Hematopoietic multipotent progenitor cell (in vitro differentiated cells): ENCODE measurements around the gene LCLAT1. TPM values are rescaled to one million over a fixed set of nuclear protein-coding genes. Genes with fewer than 3 reads are reported as not detected.

ENCODE experiments used
- DNase-seq, 3 donors: peaks; one replicate each; pipeline ENCODE4 v3.0.0-alpha.2; 2011 to 2015; ENCODE audit warnings: low read depth in 2 of 3, low spot score in 2 of 3
- total RNA-seq: library from RNA; depleted of rRNA; stranded (reverse); fragments of >200 nt; gene quantifications from one replicate; pipeline ENCODE4 v1.2.3, GENCODE V29; 2012

Gene LCLAT1
- total RNA-seq, 1 donor: 11.6 TPM

DNA sequence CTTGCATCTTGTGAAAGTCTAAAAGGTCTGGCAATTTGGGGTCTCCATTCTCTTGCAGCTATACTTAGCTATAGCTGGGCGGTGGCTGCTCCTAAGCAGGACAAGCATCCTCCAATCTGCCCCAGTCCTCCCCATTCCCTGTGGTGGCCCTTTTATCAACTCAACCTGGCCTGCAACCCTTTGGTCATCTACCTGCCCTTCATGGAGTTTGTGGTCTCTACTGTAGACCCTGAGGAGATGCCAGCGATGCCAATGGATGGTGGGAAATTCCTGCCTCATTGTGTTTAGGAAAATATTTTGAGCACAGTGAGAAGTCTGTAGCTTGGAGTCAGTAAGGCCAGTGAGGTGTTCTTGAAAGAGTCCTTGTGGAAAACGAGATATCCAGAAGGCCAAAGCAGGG, 216.8 kb downstream of the LCLAT1 start:
- no peak for DNase-seq

DNA sequence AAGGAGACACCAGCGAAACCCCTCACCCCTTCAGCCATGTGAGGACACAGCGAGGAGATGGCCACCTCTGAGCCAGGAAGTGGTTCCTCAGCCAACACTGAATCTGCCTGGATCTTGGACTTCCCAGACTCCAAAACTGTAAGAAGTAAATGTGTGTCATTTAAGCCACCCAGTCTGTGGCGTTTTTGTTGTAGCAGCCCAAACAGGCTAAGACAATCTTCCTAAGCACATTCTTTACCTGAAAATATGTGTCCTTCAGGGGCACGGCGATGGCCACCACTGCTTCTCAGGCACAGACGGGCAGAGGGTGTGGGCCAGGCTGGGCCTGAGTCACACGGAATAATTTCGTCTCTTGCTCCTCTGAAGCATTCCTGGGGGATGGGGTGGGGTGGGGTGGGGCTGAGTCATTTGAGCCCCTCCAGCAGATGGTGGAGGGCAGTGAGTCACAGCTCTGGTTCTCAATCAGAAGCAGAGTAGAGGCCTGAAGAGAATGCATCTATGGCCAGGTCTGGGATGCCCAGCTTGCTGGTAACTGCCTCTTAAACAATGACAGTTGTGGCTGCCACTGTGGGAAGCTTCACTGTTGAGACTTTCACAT, 217.8 kb downstream of the LCLAT1 start:
- no peak for DNase-seq

DNA sequence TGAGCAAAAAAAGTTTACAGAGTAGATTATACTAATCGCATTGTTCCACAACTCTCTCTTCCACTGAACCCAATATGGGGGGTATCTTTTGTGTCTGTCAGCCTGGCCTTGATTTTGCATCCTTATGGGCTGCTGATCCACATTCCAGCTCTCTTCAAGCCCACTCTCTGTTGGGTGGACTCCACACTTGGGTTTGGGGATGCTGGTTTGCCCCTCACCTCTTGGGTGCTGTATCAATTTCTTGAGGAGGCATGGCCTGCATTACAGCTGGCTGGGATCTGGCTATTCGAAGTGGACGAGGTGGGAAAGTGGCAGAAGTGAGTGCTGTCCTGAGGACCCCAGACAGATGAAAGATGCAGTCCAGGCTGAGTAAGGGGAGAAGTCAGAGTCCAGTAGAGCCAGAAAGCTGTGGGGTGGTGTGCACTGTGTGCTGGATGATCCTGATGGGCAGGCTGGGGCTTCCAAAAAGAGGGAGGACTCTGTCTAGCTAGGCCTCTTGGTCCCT, 218.8 kb downstream of the LCLAT1 start:
- DNase-seq: no peak

DNA sequence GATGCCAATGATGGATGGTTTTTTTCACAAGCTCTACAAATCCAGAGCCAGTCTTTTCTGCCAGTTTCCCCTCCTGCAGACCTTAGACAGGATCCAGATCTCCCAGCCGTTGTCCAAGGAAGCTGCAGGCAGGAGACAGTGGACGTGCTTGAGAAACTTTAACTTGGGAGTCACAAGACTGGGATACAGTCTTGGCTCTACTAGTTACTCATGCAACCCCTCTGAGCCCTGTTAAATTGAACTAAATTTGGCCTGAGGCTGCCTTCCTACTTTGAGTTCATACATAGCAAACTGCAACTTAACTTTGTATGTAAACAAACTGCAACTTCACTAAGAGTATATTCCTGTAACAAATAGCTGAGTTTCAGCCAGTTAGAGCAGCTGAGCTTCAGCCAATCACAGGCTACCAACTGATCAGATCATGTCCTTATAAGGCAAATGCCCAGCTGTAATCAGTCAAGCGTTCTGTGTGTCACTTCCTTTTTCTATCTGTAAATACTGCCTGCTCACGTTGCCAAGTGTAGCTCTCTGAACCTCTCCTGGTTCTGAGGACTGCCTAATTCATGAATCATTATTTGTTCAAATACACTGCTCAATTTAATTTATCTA, 219.3 kb downstream of the LCLAT1 start:
- DNase-seq: no peak

DNA sequence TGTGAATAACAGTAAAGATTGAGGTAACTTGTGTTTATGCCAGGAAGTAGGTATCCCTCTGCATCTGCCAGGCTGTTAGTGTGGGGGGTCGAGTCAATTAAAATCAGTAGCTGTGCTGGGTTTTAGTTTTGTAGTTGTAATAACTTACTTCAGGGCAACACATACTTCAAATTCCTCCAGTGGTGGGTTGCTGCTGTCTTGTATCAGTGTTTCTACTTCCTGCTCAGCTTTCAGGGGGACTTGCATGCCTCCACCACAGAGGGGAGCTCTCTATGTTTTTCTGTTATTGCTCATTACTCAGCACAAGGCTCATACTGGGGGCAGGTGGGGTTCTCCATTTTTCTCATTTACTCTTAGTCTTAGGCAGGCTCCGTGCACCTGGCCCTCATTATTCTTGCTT, 223.4 kb downstream of the LCLAT1 start:
- no peak for DNase-seq

DNA sequence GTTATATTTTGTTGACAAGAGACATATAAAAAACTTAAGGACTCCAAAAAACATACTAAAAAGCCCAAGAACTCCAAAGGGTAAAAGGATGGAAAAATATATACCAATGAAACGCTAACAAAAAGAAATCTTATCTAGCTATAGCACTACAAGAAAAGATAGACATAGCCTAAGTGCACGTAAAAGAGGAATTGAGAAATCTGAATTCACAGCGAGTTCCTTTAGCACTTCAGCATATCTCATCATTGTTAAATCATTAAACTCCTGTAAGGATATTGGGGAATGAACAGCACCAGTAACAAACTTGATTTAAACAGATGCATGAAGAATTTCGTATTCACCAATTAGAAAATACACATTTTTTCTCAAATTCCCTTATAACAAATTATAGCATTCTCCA, 226.1 kb downstream of the LCLAT1 start:
- DNase-seq: no peak

DNA sequence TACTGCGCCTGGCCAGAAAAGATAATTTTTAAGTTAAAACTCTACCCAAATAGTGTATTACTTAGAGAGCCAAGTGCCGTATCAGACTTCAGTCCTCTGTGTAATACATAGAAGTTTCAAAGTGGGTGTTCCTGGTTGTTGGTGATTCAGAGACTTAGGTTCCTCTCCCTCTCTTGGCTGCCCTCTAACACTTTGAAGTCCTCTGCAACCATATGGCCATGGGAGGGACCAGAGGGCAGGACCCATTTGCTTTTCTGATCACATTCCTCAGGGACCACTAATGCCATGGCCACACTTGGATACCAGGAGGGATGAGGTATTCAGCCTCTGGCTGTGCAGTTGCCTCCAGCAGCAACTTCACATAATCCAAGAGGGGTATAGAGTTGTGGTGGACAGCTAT, 228.7 kb downstream of the LCLAT1 start:
- DNase-seq: no peak

DNA sequence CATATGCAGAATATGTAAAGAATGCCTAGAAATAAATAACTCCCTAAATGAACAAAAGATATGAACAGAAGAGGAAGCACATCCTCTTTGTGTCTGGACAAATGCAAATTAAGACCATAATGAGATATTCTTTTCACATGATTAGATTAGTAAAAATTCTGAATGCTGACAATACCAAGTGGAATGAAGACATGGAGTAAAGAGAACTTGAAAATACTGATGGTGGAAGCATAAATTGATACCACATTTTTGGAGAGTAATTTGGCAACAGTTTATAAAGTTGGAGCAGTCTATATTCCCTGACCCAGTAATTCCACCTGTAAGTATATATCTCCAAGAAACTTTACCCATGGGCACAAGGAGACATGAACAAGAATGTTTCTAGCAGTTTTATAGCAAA, 230.2 kb downstream of the LCLAT1 start:
- DNase-seq: no peak

DNA sequence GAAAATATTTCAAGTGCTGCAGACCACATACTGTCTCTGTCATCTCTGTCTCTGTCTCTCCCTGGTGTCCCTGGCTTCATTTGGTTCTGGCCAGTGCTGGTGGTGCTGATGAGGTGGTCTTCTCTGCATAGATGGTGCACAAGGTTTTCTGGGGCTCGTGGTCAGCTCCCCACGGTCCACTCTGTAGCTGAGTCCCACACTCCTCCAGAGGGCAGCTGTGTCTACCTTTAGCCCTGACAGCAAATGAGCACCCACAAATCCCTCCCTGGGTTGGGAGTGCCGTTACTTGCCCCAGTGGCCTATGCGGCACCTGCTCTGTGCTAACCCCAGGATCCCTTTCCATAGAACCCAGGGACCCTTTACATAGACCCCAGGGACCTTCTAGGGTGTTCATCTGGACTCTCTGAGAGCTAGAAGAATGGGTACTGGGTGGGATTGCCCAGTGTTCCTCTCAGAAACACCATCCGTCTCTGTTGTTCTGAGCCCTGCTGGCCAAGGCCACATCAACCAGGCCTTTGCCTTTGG, 230.9 kb downstream of the LCLAT1 start:
- DNase-seq: no peak

DNA sequence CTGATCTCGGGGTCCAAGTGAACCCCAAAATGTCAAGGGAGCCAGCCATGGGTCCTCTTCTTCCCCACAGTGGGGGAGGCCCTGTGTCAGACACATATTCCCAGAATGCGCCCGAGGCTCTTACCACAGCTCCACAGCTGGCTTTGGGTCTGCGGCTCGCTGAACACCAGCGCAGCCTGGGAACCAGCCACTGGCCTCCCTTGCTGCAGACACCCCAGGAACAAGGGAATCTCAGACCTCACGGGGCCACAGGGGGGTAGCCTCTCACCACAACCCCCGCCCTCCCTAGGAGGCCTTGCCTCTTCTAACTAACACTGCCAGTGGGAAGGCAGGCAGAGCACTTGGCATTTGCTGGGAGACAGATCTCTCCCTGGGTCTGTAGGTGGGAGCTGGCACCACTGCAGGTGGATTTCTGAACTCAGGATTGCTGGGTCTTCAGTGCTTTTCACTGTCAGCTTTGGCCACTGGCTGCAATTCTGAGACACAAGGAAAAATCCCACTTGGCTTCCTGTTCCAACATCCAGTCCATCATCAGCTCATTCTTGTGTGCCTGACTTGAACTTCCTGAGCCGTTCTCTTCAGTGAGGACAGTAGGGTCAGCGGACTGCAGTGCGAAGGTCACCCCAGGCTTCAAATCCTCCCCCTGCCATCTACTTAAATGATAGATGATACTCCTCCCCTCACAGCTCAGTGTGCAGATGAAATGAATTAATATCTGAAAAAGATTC, 231.5 kb downstream of the LCLAT1 start:
- DNase-seq: no peak

DNA sequence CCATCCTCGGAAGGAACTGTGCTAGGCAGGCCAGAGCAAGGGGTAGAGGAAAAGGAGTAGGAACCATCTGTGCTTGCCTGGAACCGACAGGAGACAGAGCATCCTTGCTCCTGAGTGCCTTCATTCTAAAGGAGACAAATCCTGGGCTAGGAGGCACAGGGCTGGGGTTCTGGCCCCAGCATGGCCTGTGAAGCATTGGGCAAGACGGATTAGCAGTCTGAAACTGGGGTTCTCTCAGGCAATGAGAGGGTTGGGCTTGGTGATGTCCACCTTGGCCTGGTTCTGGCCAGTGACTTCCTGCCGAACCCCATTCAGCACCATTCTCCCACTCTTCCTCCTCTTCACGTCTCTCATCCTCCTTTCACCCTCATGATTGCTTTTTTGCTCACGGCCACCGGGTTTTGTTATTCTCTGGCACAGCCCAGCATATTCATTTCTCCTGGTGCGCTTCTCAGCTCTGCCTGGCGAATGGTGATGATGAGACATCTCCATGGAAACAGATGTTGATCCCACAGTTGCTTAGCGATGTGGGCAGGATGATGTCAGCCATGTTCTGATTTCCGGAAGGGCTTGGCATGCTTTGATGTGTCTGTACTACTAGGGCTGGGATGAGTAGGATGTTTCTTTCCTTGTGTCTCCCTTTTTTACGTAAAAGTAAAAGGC, 232.5 kb downstream of the LCLAT1 start:
- DNase-seq: no peak

DNA sequence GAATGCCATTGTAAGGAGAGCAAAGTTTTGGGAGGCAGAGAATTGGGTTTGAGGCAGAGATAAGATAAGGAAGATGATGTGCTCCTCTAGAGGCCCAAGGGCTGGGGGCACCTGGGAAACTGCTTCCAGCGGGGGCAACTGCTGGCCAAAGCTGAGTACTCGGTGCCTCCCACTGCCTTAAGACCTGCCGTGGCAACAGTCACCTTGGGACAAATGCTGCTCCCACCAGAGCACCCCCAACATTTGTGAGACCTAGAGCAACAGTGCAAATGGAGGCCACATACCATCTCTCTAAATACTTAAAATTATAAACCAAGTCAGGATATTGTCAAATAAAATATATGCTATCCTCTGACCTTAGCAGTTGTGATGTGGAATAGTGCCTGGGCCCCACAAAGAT, 233.1 kb downstream of the LCLAT1 start:
- no peak for DNase-seq

DNA sequence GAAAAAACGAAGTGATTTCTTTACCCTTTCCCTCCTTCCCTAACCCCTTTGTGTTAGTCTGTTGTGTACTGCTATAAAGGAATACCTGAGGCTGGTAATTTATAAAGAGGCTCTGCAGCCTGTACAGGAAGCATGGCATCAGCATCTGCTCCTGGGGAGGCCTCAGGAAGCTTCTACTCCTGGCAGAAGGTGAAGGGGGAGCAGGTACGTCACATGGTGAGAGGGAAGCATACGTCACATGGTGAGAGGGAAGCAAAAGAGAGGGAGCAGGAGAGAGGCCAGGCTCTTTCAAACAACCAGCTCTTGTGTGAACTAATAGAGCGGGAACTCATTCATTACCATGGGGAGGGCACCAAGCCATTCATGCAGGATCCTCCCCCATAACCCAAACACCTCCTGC, 234.0 kb downstream of the LCLAT1 start:
- DNase-seq: no peak

DNA sequence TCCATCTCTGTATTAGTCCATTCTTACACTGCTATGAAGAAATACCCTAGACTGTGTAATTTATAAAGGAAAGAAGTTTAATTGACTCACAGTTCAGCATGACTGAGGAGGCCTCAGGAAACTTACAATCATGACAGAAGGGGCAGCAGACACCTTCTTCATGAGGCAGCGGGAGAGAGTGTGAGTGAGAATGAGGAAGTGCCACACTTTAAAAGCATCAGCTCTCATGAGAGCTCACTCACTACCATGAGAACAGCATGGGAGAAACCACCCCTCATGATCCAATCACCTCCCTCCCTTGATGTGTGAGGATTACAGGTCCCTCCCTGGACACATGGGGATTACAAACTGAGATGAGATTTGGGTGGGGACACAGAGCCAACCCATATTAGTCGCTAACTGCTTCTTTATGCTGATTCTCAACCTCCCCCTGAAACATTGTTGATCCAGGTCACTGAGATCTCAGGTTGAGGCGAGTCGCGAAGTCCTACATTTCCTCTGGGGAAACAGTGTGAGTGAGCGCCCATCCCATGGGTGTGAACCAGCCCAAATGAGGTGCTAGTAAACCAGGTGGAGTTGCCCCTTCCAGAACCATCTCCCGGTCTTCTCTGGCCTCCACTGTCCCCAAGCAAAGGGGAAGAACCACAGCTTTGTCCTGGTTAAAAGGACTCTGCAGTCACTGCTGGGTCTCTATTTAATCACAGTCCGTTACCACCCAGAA, 236.3 kb downstream of the LCLAT1 start:
- peak in 2 of 3 donors; percentile 31 to 72 for DNase-seq

DNA sequence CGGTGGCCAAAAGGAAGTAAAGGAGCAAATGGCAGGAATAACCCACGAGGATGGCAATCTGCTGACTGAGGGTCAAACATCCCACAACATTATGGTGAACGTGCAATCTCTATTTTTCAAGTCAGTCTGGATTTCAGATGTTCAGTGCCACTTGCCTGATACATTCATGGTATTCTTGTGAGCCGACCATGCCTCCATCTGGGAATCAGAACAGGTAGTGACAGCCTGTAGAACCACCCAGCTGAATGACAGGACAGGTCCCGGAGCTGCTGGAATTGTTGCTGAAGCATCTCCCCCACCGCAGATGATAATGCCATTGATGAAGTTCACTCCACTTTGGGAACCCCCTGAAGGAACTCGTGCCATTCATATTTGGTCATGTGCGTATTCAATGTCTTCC, 237.0 kb downstream of the LCLAT1 start:
- DNase-seq: no peak

DNA sequence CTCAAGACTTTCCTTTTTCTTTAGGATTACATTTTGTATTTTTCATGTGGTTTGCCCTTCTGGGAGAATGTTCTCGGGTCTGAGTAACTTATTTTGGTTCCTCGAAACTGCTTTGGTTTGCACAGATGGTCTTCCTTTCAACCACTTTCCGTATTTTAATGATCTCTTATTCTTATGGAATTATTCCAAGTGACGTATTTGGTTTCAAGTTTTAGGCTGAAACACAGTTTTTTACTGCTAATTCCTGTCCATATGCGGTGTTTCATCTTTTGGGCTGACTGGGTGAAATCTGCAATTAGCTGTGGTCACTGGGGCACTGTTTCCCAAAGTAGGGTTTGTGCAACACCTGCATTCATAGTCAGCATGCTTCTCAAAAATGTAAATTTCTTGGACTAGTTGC, 237.5 kb downstream of the LCLAT1 start:
- no peak for DNase-seq

DNA sequence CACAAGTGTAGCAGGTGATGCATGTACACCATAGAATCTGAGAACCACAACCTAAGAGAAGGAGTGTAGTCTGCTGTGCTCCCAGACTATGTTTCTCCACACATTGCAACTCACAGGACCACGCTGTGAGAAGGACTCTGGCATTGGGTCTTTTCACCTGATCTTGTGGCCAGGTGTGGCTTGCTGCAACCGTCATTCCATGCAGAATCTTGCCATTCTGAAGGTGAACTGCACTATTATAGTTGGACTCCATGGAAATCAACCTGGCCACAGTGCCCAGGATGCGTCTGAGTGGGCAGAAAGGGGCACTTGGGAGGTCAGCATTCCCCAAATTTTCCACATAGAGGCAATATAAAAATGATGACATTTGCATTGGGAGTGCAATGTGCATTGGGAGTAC, 237.9 kb downstream of the LCLAT1 start:
- no peak for DNase-seq

DNA sequence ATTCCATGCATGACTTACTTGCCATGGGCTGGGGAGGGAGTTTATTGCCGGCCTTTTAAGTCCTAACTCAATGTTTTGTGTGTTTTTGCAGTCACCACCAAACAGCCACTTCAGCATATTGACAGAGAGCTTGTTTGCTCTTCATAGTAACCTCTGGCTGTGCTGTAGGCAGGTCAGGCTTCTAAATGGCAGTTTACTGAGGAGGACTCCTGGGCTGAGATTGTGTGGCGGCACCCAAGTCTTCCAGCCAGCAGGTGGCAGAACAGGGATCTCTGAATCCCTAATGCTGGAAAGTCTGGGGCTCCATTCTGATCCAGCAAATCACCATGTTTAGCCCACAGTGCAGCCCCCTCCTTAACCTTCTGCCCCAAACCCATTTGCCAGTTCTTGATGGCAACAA, 239.0 kb downstream of the LCLAT1 start:
- no peak for DNase-seq

DNA sequence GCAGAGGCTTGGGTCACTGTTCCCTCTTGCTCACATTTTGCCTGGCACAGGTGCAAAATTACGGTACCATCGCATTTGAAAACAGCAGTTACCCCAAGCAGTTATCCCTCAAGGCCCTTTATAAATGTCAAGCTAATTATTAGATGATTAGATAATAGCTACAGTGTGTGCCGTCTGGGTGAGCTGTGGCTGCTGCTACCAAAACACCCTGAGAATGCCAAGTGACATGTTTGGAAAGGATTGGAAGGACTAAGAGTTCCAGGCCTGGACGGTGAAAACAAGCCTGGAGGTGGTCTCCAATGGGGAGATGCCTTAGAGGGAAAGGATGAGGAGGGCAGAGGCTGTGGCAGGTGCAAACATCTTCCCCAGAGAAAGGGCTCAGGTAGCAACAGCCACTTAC, 239.6 kb downstream of the LCLAT1 start:
- no peak for DNase-seq

DNA sequence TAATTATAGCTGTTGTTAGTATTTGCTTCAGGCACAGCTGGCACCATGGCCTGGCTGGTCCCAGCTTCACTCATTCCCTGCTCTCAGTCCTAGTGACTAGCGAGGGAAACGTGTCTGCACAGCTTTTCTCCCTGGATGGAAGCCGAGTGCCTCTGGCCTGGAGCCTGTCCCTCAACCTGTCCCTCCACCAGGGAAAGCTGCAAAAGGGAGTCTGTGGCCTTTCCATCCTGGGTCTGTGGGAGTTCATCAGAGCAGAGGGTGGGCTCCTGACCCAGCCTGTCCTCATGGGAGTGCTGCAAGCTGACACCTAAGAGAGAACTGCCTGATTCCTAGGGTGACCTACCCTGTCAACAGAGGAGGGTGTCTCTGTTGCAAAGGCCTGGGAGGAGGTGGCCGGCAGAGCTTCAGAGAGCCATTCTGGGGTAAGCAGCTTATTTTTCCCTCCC, 241.9 kb downstream of the LCLAT1 start:
- no peak for DNase-seq
